HG02623 (cell line): Measurements from ENCODE around the gene GPR63.

ENCODE experiments used
- ATAC-seq: cut with Tn5 transposase; IDR thresholded peaks from one replicate; pipeline ENCODE4 v1.9.1; 2021; ENCODE audit warnings: moderate library complexity; ENCODE audit not compliant: unreplicated experiment

Gene GPR63

DNA sequence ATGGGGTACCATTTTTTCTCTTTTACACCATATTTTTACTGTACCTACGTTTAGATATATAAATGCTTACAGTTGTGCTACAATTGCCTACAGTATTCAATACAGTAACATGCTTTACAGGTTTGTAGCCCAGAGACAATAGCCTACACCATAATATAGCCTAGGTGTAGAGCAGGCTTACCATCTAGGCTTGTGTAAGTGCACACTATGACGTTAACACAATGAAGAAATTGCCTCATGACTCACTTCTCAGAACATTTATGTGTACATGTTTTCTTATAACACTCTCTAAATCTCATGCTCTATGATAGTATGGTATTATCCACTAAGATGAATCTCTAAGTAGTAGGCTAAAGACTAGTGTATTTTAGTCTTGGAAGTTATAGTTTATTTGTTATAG, 13.5 kb downstream of the GPR63 start:
- ATAC-seq = no peak

DNA sequence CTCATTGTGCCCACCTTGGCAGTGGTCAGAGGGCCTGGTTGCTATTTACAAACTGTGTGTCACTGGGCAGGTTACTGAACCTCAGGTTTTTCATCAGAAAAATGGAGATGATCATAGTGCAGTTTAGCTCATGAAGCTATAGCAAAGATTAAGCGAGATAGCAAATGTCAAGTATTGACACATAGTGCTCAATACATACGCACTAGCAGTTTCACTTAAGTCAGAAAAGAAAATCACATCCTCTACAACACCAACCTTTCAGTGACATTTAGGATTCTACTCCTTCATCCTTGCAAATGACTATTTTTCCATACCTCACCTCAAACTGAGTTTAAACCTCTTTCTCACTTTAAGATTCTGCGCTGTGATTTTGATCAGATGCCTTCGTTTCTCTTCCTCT, 16.2 kb downstream of the GPR63 start:
- ATAC-seq = no peak

DNA sequence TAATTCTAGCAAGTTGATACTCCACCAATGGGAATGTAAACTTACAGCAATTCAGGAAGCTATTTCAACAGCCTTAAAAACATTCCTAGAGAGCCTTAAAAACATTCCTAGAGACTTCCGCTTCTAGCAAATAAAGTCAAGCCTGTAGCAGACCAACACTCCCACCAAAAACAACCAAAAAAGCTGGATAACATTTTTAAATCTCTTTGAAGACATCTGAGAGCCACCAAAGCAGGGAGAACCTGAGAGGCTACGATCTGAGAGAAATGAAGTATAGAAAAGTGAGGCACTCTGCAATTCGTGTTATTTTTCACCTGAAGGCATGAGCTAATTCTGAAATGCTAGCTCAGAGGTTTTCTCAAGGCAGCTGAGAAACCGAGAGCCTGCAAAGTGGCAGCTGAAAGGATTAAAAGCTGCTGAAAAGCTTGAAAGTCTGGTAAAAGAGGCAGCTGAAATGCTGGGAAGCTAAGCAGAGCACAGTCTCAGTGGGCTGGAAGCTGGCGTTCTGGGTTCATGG, 20.9 kb downstream of the GPR63 start:
- no peak for ATAC-seq

DNA sequence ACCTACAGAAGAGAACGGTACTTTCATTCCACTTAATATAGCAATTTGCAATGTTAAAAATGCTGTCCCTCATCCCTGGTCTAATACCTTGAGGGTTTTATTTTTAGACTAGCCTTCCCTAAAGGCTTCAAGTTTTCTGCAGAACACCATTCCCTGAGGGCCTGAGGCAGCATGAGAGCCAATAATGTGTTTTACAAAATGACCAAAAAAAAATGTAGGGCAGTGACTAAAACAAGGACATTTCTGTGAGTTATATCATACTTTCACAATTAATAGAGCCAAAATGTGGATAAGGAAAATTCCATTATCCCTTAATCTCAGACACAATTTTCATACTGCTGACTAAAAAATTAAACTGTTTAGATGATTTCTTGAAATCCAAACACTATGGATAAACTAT, 22.7 kb downstream of the GPR63 start:
- no peak for ATAC-seq

DNA sequence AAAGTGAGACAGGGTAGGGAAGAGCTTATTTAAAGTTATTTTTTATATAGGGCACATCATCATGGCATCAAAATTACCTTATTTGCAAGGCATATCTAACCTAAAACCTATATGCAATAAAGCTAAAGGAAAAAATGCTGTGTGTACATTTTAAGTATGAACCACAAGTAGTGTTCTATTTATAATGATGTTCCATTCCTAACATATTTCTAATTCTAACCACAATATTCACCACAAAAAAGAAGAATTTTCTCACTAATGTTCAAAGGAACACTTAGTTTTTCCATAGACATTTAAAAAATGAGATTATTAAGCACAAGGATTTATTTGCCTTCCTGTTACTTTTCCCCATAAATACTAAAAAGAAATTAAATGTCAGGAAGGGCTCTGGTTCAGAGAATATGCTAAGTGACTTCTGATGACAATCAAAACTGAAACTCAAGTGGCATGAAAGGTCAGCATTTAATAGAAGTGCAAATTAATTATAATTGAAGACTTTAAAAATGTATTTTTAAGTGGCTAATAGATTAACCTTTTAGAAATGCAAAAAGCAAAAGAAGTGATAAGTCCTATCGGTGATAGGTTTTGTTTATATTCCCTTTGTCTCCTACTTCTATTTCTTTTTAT, 25.1 kb downstream of the GPR63 start:
- no peak for ATAC-seq

DNA sequence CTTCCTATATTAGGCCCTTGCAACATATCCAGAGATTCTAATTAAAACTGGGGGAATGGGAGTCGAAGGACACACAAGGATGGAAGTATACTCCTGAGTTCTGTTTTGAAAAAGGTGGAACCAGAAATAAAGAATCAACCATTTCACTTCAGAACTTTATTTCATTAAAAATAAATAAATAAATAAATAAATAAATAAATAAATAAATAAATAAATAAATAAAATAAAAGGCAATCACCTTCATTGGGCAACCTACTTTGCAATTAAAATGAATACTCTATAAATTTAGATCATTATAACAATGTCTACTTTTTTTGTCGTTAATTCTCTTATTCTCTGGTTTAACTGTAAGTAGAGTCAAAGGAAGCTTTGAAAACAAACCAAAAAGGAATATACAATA, 25.6 kb downstream of the GPR63 start:
- ATAC-seq = no peak

DNA sequence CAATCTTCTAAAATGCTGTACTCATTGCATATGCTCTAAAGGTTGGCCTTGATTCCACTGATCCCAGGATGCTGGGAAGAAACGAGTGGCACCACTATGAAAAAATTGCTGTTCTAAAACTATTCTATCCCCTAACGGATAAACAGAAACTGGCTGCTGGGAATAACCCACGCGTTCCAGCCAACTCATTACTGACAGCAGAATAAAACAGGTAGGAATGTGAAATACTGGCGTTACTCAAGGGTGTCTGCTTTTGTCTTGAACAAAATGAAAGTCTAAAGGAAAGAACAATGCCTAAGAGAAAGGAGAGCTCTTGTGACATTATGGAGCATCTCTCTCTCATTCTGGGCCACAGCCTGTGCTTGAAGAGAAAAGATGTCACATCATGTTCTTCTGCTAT, 26.1 kb downstream of the GPR63 start:
- ATAC-seq = no peak

DNA sequence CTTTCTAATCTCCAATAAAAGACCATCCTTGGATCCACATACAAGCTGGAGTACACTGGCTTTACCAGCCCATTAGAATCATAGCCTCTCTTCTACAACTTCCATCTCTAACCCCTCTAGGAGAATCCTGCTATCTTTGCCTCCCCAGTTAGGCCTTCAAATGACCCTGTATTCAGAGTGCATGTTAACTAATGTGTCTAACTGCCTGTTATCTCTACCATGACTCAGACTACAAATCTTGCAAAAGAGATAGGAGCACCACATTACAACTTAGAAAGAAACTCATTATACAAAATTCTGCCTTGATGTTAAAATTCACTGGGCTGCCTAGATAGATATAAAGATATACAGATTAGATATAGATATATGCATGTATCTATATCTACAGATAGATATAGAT, 28.2 kb downstream of the GPR63 start:
- no peak for ATAC-seq

DNA sequence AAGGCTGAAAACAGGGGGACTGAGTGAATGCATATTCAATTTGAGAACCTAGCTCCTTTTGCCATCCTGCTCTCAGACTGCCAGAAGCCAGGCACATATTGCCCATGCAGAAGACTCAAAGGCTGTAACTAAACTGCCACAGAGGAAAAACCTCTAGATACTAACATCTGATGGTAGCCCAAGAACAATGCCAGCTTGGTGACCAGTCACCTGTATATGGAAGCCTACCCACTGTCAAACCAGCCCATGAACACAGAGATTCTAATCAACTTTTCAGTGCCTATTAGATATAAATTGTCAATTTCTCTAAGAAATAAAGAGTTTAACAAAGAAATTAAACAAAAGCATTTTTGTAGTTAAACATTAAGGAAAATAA, 34.2 kb downstream of the GPR63 start:
- no peak for ATAC-seq

DNA sequence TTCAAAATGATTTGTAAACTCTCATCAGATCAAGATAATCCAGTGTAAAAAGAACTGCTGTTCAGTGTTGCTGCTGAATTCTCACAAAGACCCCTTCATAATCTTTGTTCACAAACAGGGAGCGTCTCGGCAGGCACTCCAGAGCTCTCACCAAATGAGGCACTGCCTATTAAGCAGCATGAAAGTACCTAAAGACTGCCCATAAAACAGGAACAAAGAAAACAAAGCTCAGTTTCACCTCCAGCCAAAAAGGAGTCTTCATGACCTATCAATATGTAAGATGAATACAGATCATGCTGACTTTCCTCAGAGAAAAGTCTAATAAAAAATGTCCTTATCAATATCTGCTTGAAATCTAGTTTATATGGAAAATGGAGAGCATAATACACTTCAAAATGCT, 41.8 kb downstream of the GPR63 start:
- ATAC-seq = peak; percentile 100

DNA sequence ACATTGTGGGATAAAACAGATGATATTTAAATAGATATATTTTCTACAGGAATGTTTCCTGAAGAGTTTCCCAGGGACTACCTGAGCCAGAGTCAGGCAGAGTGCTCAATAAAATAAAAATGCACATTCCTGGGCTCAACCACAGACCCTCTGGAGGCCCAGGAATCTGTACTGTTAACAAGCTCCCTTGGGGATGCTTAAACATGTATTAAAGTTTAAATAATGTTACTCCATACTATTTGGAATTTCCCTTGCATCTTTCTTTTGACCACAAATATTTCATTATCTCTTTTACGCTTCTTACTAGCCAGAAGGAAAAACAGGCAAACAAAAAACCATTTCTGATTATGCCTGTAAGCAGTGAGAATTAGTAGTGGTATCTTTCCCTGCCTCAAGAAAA, 42.3 kb downstream of the GPR63 start:
- ATAC-seq = peak; percentile 22

DNA sequence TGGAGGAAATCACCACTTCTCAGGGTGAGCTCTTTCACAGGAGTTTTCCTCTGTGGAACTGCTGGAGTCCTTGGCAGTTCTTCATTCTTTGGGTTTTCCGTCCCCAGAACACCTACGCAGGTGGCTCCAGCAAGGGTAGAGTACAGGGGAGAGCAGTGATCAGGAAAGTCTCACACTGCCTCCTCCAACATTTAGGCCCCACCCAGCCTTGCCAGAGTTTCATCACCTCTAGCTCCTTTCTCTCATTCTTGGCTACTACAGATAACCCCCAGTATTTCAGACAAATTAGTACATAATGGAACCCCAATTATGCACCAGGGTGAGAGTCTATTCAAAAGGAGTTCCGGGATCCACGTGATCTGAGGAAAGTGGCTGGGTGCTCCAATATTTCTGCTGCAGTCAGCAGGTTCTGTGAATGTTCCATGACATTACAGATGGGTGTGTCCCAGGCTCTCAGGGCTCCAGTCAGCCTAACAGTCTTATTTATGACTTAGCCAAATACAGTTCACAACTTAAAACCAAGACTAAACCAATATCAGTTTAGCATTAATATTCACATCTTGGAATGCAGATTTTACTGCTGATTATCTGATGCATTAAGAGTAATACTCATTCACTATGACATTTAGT, 44.6 kb downstream of the GPR63 start:
- no peak for ATAC-seq

DNA sequence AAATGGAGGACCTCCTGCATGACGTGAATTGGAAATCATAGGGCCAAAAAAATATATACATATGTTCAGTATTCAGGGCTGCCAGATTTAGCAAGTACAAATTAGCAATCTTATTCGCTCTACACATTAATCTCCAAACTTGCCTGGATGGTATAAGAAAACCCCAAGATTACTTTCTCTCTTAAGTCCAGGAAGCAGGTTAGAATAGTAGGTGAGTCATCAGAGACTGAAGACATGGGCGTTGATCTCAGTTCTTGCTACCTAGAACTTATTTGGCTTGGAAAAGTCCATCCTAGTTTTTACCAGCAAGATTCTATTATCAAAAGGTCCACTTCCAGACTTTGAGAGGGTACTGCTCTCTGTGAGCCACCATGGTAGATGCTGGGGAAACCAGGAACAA, 47.4 kb downstream of the GPR63 start:
- ATAC-seq = no peak

DNA sequence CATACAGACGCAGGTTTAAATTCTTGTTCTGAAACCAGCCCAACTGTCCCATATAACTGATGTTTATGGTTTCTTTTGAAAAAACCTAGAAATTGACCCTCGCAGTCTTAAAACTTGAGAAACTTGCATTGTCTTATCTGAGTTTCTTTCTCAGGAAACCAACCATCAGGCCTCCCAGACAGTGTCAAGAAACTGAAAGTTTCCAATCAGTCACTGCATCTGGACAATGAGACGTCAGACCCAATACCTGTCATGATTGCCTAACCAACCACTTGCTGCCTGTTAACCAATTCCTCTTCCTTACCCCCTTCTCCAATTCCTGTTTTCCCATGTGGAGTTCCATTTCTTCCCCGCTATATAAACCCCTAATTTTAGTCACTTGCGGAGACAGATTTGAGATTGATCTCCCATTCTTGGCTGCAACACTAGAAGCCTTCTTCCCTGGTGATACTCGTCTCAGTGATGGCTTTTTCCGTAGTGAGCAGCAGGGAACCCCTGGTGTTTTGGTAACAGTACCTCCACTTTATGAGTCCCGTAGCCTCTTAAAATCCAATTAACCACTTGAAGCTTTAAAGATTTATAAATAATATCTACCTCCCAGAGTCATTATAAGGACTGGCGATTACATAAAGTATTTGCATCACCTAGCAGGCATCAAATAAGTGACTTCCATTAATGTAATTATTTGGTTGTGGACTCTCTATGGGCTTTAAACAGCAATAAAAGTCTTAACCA, 49.3 kb downstream of the GPR63 start:
- ATAC-seq = no peak

DNA sequence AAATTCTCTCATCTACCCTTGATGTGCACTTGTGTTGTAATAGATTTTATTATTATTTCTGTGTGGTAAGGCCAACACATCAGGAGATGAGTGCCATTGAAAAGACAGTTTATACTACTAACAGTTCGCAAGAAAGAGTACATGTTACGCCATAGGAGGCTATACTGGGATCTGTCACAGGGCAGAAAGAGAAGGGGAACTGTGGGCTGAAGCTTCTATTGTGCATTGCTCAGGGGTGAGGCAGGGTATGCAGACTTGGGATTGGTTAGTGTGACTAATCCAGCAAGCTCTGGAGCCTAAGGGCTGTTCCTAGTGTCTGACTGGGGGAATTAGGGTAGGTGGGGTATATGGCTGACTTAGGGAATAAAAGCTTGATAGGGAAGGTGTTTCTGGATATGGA, 50.9 kb downstream of the GPR63 start:
- ATAC-seq = no peak

DNA sequence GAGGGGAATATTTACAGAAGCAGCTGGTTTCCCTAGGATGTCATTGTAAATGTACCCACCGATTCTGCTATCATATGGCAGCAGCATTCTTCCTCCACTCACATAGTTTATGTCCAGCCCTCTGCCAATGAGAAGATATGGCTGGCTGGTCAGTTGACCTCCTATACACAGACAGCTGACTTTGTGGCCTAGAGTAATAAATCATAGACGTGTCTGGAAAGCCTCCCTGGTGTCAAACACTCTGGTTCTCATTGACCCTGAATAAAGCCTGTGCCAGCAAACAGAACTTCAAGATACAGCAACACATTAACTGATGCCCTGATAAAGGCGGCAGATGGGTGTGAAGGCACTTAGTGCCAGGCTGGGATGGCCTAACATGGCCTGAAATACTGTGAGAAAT, 52.6 kb downstream of the GPR63 start:
- ATAC-seq = no peak

DNA sequence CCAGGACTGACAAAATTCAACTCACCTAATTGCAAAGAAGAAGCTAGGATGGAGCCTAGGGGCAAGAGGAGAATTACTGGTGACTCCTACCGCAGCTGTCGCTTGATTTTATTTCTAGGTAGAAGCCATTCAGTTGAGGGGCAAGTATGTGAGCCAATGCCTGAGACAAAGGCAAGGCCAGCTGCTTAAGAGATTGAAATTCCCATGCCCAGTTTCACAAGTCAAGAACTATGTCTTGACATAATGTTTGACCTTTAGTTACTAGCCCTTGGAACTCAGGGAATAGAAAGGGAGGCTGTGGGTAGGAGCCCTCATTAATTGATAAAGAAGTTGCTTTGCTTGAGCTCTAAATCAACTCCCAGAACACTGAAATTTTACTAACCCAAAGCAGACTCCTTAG, 54.0 kb downstream of the GPR63 start:
- no peak for ATAC-seq

DNA sequence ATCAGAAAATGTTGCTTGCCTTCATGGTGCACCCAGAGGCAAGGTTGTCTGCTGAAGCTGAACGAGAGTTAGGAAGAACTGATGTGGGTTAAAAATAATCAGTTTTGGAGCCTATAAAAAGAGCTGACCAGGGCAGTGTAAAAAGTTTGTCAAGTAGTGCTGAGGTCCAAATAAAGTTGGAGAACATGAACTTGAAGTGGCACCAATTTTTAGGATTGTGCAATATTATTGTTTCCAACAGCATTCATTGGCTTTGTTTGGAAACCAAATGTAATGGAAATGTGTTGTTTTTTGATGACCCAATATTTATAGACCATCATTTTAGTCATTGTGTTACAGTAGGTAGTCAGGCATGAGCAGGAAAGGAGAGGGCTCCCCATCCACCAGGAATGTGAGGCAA, 55.7 kb downstream of the GPR63 start:
- no peak for ATAC-seq

DNA sequence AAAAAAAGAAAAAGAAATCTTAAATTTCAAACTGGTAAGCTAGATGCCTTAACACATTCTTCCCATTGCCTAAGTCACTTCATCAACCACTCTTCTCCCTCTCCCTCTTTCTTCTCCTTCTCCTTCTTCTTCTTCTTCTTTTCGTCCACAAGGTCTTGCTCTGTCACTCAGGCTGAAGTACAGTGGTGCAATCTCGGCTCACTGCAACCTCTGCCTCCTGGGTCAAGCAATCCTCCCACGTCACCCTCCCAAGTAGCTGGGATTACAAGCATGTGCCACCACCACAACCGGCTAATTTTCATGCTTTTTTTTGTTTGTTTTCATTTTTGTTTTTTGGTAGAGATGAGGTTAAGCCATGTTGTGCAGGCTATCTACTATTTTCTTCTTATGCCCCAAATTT, 60.2 kb downstream of the GPR63 start:
- no peak for ATAC-seq

DNA sequence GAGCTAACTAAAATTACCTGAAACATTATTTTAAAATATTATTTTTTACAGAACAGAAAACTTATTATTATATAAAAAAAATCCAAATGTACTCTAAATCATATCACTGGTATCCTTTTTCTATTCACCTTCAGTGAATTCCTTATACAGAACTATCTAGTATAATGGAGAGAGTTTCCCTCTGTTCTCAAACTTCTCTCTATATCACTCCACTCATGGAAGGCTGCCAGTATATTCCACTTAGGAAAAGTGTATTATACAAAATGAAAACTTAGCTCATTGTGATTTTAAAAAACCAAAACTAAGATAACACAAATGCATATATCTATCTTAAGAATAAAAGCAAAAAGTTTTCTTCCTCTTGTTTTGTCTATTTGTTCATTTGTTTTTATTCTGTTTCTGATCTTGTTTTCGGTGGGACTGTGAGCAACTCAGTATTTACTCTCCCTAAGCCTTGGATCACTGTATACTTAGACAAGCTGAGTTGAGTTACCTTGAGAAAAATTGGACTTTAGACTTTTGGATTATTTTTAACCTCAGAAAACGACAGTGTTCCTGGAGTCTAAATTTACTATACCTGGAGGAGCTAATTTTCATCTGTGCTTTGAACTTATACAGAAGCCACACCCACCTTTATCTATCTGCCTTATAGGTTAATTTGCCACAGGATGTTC, 61.4 kb downstream of the GPR63 start:
- no peak for ATAC-seq

DNA sequence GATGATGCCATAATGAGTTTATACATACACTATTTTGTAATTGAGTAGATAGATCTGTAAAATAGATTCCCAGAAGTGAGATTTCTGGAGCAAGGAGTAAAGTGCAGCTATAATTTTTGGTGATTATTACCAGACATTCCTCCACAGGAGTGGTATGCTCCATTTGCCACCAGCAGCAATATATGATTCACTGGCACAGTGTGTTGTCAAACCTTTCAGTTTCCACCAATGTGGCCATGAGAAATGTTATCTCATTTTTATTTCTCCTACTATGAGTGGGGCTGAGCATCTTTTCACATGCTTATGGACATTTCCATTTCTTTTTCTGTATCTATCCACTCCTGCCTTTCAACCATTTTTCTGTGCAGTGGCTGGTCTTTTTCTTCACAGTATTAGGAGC, 70.5 kb downstream of the GPR63 start:
- ATAC-seq = no peak

DNA sequence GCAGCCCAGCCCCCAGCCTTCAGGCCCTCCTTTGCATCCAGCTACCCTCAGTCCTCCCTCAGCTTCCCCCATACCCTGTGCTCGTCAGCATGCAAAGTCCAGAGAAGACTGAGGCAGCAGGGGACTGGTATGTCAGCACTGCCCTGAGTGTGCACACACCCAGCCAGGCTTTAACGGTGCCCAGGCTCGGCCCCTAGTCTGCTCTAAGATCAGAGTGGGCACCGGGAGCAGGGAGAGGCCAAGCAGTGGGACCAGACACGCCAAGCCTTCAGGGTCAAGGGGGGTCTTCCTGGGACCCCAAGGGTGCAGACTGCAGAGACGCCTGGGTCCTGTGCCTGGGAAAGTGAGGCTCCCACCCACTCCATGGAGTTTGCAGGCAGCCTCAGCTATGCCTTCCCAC, 74.7 kb downstream of the GPR63 start:
- no peak for ATAC-seq
